ENCODE data around the gene TMEM132C.

TMEM132C gene

GRCh38 chr12:128339126-128339520 is 72.2 kb downstream of the TMEM132C start:
- no peak for DNase-seq (ENCODE audit: low spot score)

- no peak for DNase-seq (ENCODE audit: low spot score)
These were observed 72.7 kb downstream of the TMEM132C start for GRCh38 chr12:128339631-128340030.

GRCh38 chr12:128353301-128353700 is 86.3 kb downstream of the TMEM132C start:
- no peak for DNase-seq (ENCODE audit: low spot score)

GRCh38 chr12:128356547-128356946 is 89.6 kb downstream of the TMEM132C start:
- no peak for DNase-seq (ENCODE audit: low spot score)

- DNase-seq (ENCODE audit: low spot score) = no peak
These were observed 94.5 kb downstream of the TMEM132C start for GRCh38 chr12:128361400-128361995.

- DNase-seq (ENCODE audit: low spot score) = no peak
These were observed 98.1 kb downstream of the TMEM132C start for GRCh38 chr12:128365032-128365431.

- no peak for DNase-seq (ENCODE audit: low spot score)
These were observed 98.8 kb downstream of the TMEM132C start for GRCh38 chr12:128365651-128366231.

GRCh38 chr12:128367961-128368360 is 101.0 kb downstream of the TMEM132C start:
- no peak for DNase-seq (ENCODE audit: low spot score)

- no peak for DNase-seq (ENCODE audit: low spot score)
These were observed 114.6 kb downstream of the TMEM132C start for GRCh38 chr12:128381541-128381940.

- no peak for DNase-seq (ENCODE audit: low spot score)
These were observed 115.0 kb downstream of the TMEM132C start for GRCh38 chr12:128381946-128382345.

- DNase-seq (ENCODE audit: low spot score) = no peak
These were observed 116.0 kb downstream of the TMEM132C start for GRCh38 chr12:128382946-128383345.

GRCh38 chr12:128383357-128383937 is 116.5 kb downstream of the TMEM132C start:
- DNase-seq (ENCODE audit: low spot score) = no peak

- no peak for DNase-seq (ENCODE audit: low spot score)
These were observed 118.8 kb downstream of the TMEM132C start for GRCh38 chr12:128385736-128386135.

GRCh38 chr12:128387811-128388422 is 120.9 kb downstream of the TMEM132C start:
- DNase-seq (ENCODE audit: low spot score) = peak; percentile 31

GRCh38 chr12:128388461-128389000 is 121.6 kb downstream of the TMEM132C start:
- DNase-seq (ENCODE audit: low spot score) = no peak

- no peak for DNase-seq (ENCODE audit: low spot score)
These were observed 126.4 kb downstream of the TMEM132C start for GRCh38 chr12:128393346-128393745.

- DNase-seq (ENCODE audit: low spot score) = no peak
These were observed 127.2 kb downstream of the TMEM132C start for GRCh38 chr12:128394137-128394536.

GRCh38 chr12:128399253-128399652 is 132.3 kb downstream of the TMEM132C start:
- DNase-seq (ENCODE audit: low spot score) = no peak

GRCh38 chr12:128402486-128403243 is 135.7 kb downstream of the TMEM132C start:
- DNase-seq (ENCODE audit: low spot score) = no peak

- DNase-seq (ENCODE audit: low spot score) = no peak
These were observed 141.7 kb downstream of the TMEM132C start for GRCh38 chr12:128408669-128409068.

- DNase-seq (ENCODE audit: low spot score) = no peak
These were observed 148.1 kb downstream of the TMEM132C start for GRCh38 chr12:128415036-128415560.

GRCh38 chr12:128418944-128419343 is 152.0 kb downstream of the TMEM132C start:
- no peak for DNase-seq (ENCODE audit: low spot score)
